NCI-H2227 (cell line): ENCODE results near the gene FHOD3.
"Not testable (repeated sequence)": the region's sequence is repeated elsewhere in the genome, so short reads cannot be mapped to it uniquely, and the experiment has no call there.

Experiments
- DNase-seq: peaks from one replicate; lab custom pipeline; 2025; ENCODE audit not compliant: unreplicated experiment; lab: John Stamatoyannopoulos, UW

FHOD3 gene

DNA sequence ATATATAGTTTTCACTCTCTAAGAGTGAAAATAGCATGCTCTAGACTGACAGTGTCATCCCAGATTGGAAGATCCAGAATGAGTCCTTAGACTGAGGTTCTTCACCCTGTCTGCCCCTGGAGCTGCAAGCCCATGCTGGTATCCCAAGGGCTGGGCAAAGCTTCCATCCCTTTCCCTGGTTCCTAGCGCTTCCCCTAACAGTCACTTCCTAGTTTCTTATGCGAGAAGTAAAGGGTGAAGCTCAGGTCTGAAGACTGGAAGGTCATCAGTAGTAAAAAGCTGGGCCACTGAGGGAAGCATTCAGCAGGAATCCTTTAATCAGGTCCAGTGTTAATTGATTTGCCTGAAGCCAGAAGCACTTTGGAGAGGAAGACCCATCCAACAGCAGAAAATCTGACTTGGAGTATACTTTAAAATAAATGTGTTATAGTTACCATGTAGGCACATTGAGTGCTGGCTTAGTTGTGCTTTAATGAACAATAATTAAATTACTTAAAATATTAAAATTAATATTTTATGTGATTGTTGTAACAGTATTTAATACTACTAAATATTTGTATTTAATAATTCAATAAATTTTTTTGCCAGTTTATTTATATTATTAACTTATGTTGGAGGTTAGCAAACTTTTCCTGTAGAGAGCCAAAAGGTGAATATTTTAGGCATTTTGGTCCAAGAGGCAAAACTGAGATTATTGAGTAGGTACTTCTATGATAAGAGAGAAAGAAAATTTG lies 237.9 kb downstream of the FHOD3 start:
- DNase-seq = no peak

DNA sequence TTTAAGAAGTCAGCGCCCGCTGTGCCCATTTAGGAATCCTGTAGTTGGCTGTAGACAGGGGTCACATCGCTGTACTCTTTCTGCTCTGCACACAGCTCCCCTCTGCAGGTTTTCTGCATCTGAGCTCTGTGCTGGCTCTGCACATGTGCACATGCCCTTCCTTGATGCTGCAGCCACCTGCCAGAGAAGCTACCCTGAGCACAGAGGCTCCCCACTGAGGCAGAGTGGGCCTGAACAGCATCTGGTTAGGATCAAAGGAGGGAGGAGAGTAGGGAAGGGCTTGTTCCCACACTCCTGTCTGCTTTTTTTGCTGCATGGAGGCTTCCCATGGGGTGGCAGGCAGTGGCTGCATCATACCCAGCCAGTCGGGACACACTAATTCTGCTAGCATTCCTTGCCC lies 238.9 kb downstream of the FHOD3 start:
- DNase-seq = peak; percentile 68

DNA sequence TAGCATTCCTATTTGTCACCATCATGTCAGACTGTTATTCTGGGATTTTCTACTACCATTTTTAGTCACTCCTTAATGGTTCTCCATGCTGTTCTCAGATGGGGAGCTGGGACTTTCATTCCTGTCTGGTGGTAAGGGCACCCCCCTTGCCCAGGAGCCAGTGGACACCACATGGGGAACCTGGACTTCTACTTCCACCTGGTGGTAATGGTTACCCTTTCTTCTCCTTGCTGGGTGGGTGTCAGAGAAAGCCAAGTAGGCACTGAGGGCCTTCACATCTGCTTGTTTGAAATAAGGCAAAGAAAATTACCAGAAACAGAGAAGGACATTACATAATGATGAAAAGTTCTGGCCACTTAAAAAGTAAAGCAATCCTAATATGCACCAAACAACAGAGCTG lies 239.8 kb downstream of the FHOD3 start:
- DNase-seq = no peak

DNA sequence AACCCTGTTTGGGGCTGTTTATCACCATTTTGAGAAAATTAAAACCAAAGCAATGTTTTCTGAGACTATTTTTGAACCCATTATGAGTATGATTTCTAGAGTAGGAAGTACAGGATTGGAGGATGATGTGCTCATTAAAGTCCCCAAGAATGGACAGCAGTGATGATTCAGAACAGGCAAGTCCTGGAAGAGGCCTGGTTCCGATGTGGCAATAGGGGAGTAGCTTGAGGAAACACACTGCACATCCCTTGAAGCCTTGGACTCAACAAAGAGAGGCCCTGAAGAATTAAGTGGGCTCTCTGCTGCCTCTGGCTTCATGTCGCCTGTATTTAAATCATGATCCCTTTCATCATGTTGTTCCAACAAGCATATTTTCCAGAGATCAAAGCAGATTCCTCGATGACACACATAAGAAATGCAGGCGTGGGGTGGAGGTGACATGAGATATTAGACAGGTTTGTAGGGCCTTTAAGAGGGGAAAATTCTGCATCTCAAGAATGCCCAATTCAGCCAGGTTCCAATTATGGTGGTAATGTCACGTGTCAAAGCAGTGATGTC lies 242.2 kb downstream of the FHOD3 start:
- DNase-seq = no peak

DNA sequence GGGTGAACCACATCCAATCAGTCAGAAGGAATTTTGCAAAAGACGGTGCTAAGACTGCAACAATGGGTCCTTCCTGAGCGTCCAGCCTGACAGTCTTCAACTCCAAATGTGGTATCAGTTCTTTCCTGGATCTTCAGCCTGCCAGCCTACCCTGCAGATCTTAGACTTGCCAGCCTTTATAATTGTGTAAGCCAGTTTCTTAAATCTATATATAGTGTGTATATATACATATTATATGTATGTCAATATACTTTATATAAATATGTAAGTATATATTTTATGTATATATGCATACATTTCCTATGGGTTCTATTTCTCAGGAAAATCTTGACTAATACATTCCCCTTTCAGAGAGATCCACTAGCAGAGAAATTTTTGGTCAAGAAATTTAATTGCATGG lies 245.5 kb downstream of the FHOD3 start:
- no peak for DNase-seq

DNA sequence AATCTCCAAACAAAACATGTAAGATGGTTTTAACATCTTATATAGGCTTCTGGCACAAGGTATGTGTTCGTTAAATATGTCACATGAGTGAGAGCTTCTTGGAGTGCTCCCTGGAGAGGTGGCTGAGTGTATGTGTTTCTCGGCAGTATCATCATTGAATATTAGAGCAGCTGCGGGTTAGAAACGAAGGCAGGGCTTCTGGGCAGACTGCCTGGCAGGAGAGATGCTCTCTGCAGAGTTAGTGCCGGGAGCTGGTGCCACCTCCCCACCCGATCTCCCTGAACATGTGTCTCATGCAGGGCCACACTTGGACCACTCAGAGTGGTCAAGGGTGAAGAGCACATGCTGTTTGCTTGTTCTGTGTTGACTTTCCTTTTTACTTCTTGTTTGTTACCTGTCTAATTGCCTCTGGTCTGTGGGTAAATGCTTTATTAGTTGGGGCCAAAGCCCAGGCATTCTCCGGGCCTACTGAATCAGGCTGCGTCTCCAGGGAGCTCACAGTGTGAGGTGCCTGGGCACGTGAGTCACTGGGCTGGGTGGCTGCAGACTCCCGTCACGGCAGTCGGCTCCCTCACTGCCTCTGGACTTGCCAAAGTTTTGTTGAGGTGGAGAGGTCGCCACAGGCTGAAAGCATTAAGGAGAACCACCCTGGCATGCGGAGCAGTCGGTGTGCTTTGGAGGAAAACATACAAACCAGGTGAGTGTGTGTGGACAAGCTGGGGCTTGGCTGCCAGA lies 246.6 kb downstream of the FHOD3 start:
- no peak for DNase-seq

DNA sequence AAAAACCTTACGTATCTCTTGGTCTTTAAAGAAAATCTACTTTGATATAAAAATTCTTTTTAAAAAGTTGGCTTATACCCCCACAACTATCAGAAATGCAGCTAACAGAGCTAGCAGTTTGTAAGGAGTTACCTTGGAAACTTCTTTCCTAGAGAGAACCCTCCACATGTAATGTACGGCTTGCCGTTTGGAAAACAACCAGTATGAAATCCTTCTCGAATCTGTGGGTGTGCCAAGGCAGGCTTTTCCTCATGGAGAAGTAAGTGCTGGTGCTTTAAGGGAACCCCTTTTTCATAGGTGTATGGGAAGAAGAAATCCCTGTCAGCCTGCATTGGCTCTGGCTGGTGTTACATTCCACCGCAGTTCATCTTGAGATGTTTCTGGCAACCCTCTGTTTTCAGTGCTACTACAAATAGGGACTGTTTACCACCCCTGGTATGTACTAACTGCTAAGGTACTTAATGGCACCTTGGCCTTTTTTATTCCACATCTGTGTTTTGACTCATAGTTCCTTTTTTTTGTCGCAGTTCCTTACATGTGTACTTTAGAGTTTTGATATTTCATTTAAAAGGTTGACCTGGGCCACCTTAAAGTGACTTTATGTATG lies 248.4 kb downstream of the FHOD3 start:
- no peak for DNase-seq

DNA sequence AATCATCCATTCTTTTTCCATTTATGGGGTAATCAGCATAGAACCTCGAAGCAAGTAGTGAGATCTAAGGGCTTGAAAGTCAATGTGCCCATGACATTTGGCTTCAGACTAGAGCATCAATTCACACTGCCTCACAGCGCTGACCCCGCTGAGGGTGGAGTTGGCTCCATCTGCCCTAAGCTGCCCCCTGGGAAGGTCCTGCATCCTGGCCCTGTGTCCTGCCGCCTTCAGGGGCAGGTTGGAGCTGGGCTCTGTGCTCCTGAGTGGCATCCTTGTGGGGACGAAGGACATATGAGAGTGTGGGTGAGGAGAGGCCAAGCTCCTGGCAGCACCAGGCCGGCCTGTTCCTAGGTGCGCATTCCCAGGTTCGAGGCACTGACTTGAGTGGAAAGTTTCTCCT lies 249.4 kb downstream of the FHOD3 start:
- DNase-seq = no peak

DNA sequence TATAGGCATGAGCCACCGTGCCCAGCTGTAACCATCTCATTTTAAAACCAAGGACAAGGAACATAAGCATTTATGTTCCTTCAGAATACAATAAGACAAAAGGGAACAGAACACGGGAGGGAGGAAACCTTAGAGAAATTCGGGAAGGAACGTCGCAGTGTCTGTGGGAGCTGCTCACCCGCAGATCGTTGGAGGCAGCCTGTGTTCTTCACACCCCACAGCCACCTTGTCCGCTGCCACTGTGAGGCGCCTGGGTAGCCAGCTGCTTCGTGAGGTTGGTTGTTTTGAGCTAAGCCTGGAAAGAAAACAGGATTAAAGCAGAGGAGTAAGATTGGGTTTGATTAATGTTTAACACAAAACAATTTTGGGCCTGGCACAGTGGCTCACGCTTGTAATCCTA lies 250.0 kb downstream of the FHOD3 start:
- DNase-seq = no peak

DNA sequence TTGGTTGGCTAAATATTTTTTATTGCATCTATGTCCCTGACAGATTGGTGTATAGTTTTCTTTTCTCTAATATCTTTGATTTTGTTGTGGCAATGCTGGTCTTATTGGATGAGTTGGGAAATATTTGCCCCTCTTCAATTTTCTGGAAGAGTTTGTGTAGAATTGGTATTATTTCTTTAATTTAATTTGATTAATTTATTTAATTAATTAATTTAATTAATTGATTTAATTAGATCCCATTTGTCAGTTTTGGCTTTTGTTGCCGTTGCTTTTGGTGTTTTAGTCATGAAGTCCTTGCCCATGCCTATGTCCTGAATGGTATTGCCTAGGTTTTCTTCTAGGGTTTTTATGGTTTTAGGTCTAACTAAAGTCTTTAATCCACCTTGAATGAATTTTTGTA lies 253.8 kb downstream of the FHOD3 start:
- not testable (repeated sequence) for DNase-seq

DNA sequence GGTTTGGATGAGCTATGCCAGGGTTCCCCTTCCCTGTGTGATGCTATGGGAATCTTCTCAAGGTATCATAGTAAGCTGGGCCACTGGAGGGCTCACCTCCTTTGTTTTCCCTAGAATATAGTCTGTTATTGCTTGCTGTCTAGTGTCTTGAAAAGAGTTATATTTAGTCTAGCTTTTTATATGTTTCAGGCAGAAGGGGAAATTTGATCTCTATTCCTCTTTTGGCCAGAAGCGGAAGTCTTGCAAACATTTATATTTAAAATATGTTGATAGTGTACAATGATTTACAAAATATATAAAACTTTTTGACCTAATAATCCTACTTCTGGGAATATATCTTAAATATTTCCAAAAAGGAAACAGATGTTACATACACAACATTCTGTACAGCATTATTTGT lies 260.7 kb downstream of the FHOD3 start:
- no peak for DNase-seq

DNA sequence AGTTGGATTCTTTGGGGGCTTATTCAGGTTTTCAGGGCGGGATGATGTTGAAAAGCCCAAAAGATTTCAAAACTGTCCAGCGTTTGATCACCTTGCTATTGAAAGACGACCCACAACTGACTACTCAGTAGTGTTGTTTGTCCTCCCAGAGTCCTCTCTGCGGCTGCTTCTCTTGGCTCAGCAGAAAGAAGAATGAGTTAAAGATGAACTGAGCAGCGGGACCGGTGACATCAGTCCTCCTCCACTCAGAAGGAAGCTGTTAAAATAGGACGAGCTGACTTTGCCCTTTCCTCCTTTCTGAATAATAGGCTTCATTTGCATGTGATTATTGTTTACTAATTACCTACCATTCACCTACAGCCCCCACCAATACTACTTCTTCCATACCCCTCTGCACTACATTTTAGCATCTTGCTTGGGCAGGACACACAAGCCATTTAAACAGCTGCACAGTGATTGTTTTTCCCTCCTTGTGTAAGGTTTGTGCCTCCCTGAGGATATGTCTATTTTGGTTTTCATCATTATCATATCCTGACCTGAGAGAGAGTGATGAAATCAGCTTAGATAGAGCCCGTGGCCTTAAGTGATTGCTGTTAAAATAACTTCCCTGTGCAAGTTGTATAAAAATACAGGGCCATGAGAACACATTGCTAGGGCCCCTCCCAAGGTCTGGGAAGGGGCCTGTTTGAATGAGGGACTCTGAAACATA lies 261.8 kb downstream of the FHOD3 start:
- no peak for DNase-seq

DNA sequence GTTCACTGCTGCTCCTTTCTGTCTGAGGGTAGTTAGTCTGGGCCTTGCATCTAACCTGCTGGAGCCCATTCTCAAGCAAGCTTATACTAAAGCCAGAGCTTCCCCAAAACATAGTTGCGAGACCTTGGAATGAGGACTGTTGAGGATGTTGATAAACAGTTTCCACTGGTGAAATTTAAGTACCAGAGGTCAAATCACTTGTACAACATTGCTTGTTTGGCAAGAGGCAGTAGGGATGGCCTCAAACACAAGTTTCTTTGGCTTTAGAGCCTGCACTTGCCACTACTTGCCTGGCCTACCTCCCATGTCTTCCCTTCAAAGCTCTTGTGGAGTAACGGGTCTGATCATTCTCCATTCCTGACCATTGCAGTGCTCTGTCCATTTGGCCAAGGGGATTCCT lies 262.7 kb downstream of the FHOD3 start:
- no peak for DNase-seq

DNA sequence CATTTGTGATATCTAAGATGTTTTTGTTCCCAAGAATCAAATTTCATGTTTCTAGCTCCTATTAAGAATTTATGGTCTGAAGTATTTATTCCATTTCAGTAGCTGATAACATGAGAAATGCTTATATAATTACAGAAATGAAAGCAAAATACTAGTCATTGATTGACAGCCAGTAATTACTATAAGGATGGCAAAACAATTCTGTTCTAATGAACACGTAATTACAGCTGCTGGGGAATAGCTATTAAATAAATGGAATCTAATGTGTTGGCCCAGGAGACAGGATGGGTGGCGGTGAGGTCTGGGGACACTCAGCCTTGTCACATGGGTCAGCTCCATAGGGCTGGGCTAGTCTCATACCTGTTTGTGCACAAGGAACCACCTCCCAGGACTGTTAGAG lies 263.5 kb downstream of the FHOD3 start:
- DNase-seq = no peak

DNA sequence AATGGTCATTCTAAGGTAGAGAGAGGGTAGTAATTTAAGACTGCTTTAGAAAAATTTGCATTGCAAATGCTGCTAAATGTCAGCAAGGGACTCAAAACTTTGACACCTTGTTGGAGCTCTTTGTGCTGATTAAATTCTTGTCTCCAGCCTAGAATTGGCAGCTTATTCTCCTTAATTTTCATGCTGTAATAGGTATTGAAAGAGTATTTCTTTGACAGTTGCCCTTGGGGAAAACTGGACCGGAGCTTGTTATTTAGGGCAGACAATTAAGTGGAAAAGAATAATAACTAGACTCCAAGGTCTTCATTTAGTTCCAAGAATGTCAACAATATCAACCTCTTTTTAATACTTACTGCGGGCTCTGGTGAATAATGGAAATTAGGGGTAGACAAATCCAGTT lies 267.3 kb downstream of the FHOD3 start:
- no peak for DNase-seq

DNA sequence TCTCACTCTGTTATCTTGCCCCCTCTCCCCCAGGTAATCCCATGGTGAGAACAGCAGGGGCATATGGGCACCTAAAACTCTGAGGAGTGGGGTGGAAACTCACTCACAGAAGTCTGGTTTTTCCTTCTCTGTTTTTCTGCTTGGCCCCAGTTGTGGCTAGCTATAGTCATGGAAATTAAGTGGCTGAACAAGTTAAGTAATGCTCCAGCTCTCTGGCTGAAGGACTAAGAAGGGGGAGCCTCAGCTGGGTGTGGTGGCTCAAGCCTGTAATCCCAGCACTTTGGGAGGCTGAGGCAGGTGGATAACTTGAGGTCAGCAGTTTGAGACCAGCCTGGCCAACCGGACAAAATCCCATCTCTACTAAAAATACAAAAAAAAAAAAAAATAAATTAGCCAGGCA lies 270.3 kb downstream of the FHOD3 start:
- no peak for DNase-seq

DNA sequence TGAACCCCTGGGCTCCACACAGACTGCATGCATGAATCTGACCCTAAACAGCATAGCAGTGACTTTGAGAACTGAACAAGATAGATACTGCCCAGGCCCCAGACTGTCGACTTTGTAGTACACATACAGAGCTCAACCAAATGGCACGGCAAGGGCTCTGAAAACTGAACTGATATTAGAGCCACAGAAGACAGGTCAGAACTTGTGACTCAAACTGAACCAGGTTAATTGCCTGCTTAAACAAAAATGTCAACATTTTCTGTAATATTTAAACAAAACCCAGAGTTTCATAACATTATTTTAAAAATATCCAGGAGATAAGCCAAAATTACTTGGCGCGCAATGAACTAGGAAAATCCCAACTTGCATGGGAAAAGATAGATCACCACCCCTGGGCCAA lies 271.0 kb downstream of the FHOD3 start:
- no peak for DNase-seq

DNA sequence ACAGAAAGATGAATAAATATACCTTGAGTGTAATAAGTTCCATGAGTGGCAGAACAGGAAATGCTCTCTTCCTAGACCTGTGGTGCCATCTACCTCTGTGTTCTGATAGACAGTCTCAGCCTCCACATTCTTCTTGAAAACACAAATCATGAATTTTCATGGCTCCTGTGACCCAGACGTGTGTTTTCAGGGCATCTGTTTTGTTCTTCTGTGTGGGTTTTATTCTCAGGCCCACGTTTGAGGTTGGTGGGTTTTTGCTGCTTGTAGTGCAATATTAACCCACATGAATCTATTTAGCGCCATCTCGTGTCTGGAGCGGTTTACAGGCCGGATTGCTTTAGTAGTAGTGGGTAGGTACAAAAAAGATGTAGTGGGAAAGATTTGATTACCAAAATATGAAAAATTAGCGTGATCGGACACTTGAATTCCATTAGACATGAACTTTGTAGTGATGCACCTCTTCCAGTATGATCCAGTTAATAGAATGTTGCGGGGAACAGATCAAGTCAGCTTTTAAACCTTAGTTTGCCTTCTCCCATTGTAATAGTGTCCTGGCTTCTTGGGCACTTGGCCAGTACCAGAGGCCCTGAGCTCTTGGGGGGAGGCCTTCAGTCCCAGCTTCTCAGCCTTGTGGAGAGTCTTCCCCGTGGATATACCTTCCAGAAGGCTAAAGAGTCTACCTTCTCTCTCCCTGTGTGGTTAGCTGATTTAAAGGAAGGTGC lies 274.8 kb downstream of the FHOD3 start:
- DNase-seq = peak; percentile 76

DNA sequence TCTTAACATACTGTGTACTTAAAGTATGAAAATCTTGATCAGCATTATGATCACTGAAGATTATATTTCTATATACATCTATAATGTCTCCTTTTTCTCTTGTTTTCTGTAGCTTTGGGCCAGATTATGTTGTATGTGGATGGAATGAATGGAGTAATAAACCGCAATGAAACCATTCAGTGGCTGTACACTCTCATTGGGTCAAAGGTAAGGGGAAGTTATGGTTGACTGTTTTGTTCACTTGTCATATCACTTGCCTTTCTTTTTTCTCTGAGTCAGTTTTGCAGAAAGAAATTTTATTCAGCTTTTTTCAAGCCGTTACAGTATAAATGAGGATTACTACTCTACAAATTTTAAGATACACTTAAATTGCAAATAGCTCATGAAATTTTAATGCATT lies 278.8 kb downstream of the FHOD3 start:
- DNase-seq = no peak

DNA sequence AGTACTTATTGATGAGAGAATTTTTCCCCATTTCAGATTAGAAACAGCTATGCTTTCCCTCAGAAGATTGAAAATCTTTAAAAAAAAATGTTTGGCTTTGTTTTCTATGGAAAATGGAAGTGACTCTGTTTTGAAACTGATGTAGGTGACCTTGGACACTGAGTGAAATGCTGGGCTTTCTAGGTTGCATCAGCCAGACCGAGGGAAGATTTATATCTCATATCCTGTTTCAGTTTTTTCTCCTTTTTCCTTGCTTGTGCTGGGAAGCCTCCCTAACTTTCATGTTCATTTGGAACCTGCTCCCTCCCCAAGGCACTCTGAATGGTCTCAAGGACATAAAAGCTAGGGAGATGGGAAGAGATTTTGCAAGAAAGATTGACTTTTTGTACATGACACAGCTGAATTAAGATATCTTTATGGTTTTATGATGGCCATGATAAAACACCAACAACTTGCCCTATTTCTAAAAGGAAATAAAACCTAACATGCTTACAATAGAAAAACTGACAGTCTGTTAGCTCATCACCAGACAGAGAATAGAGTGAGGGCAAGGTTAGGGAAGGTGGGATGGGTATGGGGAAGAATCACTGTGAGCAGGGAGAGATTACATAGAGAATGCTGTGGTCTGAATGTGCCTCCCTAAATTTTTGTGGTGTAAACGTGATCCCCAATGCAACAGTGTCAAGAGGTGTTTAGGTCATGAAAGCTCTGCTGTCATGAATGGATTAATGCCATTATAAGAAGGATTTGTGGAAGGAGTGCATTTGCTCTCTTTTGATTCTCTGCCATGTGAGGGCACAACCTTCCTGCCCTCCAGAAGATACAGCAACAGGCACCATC lies 281.6 kb downstream of the FHOD3 start:
- DNase-seq = no peak
